Measurements from ENCODE around the gene RAB43. TPM values are rescaled to one million over a fixed set of nuclear protein-coding genes. Genes with fewer than 3 reads are reported as not detected.

The RAB43 gene
- total RNA-seq, 6 experiments from 2014 or later: 17.1 to 28.0 (median 22.0) TPM

DNA sequence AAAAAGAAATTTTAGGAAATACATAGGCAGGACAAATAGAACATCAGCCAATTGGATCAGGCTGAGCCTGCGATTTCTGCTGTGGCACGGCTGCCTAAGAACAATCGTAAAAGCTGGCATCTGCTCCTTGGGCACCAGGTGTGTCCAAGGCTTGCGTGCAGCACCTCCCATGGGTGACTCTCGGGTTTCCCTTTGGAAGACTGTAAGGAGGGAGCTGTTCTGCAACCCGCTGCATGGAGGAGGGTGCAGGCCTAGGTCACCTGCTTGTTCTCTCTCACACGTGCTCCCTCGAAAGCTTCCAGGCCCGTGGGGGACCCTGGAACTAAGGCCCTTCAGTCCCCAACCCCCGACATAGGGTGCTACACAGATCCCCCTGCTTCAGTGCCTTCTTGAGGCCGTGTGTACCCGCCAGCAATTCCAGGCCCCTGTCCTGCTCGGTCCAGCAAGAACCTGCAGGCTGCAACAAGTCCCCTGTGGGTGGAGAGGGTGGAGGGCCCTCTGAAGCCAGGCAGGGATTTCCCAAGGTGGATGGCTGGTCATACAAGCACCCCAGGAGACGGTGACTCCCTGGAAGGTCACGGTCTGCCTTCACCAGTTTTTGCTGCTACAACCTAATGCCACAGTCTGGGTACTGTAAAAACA, 57.6 kb downstream of the RAB43 start:
- DNase-seq: no peak
- peaks cover 6% of the 10 kb centered on the region; the same call in 1 of the 2 replicates for H3K36me3 Mint-ChIP-seq (ENCODE audit: low read depth)
- H3K27ac Mint-ChIP-seq: no peak overlapping the region
- H3K9me3 Mint-ChIP-seq: peaks cover 9% of the 10 kb centered on the region
- no peak overlapping the region for H3K4me3 Mint-ChIP-seq
- peaks cover 31% of the 10 kb centered on the region for H3K27me3 Mint-ChIP-seq (ENCODE audit: insufficient read depth)
- H3K4me1 Mint-ChIP-seq (ENCODE audit: low read depth): no peaks in the 10 kb centered on the region
- TF ChIP-seq, protein P1, sequence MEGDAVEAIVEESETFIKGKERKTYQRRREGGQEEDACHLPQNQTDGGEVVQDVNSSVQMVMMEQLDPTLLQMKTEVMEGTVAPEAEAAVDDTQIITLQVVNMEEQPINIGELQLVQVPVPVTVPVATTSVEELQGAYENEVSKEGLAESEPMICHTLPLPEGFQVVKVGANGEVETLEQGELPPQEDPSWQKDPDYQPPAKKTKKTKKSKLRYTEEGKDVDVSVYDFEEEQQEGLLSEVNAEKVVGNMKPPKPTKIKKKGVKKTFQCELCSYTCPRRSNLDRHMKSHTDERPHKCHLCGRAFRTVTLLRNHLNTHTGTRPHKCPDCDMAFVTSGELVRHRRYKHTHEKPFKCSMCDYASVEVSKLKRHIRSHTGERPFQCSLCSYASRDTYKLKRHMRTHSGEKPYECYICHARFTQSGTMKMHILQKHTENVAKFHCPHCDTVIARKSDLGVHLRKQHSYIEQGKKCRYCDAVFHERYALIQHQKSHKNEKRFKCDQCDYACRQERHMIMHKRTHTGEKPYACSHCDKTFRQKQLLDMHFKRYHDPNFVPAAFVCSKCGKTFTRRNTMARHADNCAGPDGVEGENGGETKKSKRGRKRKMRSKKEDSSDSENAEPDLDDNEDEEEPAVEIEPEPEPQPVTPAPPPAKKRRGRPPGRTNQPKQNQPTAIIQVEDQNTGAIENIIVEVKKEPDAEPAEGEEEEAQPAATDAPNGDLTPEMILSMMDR (IDR thresholded peaks at IDR 0.05): no peak

DNA sequence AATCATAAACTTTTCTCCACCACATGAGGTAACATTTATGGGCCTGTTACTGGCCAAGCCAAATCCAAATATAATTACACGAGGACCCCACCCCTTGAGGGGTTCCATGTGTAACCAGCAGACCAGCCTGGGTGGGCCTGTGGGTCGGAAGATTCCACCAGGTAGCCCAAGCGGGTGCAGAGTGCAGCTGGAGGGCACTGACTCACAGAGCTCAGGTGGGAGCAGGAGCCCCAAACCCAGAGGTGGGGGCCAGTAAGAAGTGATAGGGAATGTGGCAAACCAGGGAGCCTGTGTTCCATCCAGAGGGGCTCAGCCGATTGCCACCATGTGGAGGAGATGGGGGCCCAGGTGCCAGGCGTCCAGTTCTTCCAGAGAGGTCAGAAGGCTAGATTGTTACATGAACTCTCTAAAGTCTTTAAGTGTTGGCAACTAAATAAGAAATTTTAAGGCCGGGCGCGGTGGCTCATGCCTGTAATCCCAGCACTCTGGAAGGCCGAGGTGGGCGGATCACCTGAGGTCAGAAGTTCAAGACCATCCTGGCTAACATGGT, 58.4 kb downstream of the RAB43 start:
- Mint-ChIP-seq H3K4me3 (no peak overlapping the region), H3K4me1 (ENCODE audit: low read depth) (no peaks in the 10 kb centered on the region), H3K27ac (no peak overlapping the region), H3K27me3 (ENCODE audit: insufficient read depth) (peaks cover 32% of the 10 kb centered on the region), H3K9me3 (peaks cover 8% of the 10 kb centered on the region), H3K36me3 (ENCODE audit: low read depth) (0 out of 2 replicates have a peak, but pooled peaks cover 6% of the 10 kb centered on the region)
- no peak for DNase-seq
- TF ChIP-seq, protein P1 (IDR thresholded peaks at IDR 0.05): no peak

DNA sequence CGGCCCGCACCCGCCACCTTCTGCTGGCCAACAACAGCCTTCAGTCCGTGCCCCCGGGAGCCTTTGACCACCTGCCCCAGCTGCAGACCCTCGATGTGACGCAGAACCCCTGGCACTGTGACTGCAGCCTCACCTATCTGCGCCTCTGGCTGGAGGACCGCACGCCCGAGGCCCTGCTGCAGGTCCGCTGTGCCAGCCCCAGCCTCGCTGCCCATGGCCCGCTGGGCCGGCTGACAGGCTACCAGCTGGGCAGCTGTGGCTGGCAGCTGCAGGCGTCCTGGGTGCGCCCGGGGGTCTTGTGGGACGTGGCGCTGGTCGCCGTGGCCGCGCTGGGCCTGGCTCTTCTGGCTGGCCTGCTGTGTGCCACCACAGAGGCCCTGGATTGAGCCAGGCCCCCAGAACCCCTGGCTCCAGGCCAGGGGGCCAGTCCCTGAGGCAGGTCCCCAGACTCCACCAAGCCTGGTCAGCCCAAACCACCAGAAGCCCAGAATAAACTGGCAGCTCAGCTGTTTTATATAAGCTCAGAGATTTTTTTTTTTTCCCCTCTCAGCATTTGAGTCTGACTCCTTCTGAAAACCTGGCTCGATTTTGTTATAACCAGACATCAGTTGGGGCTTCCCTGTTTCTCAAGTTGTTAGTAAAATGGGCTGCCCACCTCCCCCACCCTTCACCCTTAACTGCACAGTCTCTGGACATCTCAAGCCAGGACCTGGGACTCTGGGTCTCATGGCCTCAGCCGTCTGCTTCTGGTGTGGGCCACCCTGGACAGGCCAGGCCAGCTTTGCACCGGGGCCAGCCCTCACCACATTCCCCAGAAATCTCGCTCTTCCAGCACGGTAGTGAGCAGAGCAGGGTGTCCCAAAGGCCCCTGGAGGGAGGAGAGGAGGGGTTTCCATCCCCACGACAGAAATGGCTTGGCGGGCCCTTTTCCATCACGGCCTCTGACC, 59.4 kb downstream of the RAB43 start:
- peaks cover 26% of the 10 kb centered on the region for H3K27me3 Mint-ChIP-seq (ENCODE audit: insufficient read depth)
- H3K36me3 Mint-ChIP-seq (ENCODE audit: low read depth): no peaks in the 10 kb centered on the region
- DNase-seq: no peak
- no peaks in the 10 kb centered on the region for H3K4me1 Mint-ChIP-seq (ENCODE audit: low read depth)
- TF ChIP-seq, protein P1 (IDR thresholded peaks at IDR 0.05): no peak
- no peaks in the 10 kb centered on the region for H3K9me3 Mint-ChIP-seq
- H3K4me3 Mint-ChIP-seq: no peak overlapping the region
- H3K27ac Mint-ChIP-seq: no peak overlapping the region

DNA sequence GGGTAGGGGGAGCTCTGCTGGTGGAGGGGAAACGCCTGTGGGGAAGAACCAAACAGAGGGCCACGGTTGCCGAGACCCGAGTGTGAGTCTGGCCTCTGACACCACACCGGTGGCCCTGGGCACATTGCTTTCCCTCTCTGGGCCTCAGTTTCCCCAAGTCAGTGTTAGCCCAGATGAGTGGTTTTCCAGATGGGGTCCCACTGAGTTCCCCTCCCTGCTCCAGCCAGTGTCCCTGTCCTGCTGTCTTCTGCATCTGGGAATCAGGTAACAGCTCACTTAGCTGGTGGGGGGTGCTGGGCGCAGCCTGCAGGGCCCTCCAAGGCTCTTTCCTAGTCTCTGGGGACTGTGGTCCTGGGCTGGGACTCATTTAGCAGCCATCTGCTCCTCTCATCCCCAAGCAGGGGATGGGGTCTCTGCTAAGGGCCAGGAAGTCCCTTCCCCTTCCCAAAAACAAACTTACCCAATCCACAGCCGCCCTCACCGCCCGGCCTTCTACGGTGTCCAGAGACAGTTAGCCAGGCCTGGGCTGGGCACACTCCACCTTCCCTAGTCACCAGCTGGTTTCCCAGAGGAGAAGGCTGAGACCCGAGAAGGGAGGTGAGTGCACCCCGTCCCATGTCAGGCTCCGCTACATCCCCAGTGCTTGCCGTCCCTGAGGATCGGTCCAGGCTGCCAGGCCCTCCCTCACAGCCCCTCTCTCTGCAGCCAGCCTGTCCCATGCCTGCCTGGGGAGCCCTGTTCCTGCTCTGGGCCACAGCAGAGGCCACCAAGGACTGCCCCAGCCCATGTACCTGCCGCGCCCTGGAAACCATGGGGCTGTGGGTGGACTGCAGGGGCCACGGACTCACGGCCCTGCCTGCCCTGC, 60.3 kb downstream of the RAB43 start:
- Mint-ChIP-seq H3K9me3 (no peaks in the 10 kb centered on the region), H3K36me3 (ENCODE audit: low read depth) (no peaks in the 10 kb centered on the region), H3K27ac (no peak overlapping the region), H3K4me1 (ENCODE audit: low read depth) (no peaks in the 10 kb centered on the region), H3K27me3 (ENCODE audit: insufficient read depth) (peaks cover 30% of the 10 kb centered on the region), H3K4me3 (no peak overlapping the region)
- no peak for DNase-seq
- TF ChIP-seq, protein P1 (IDR thresholded peaks at IDR 0.05): no peak
